Lung (tissue), 12 donors: ENCODE results near the gene NDC80. TPM values are rescaled to one million over a fixed set of nuclear protein-coding genes. Genes with fewer than 3 reads are reported as not detected.

ENCODE experiments used
- ATAC-seq: fragments of 200-7000 bp; cut with Tn5 transposase; one replicate; pipeline ENCODE4 v1.9.1; 2020; ENCODE audit warnings: moderate number of reproducible peaks; ENCODE audit not compliant: insufficient read depth, low FRiP score
- DNase-seq, 3 donors: peaks; one replicate each; pipeline ENCODE4 v3.0.0-alpha.2; 2013 to 2017
- H3K27ac ChIP-seq, 2 donors: one replicate each; pipeline ENCODE4 v1.5.1; 2013; ENCODE audit warnings: mild to moderate bottlenecking in 2 of 2, moderate library complexity in 2 of 2, control low read depth in 1 of 2, inconsistent platforms in 1 of 2, low read depth in 1 of 2, low read length in 1 of 2
- H3K27me3 ChIP-seq, 3 donors: one replicate each; pipeline ENCODE4 v1.5.1; 2013; ENCODE audit warnings: low read length in 2 of 3; ENCODE audit not compliant: control insufficient read depth in 3 of 3, insufficient read depth in 3 of 3
- H3K36me3 ChIP-seq, 4 donors: one replicate each; pipeline ENCODE4 v1.5.1; 2013; ENCODE audit warnings: low read length in 4 of 4, mild to moderate bottlenecking in 1 of 4, moderate library complexity in 1 of 4; ENCODE audit not compliant: control insufficient read depth in 4 of 4, insufficient read depth in 4 of 4
- H3K4me1 ChIP-seq, 5 donors: one replicate each; pipeline ENCODE4 v1.5.1; 2013; ENCODE audit warnings: low read length in 5 of 5, mild to moderate bottlenecking in 2 of 5, moderate library complexity in 1 of 5; ENCODE audit not compliant: control insufficient read depth in 5 of 5, insufficient read depth in 5 of 5
- H3K4me3 ChIP-seq: one replicate; pipeline ENCODE4 v1.5.1; 2013; ENCODE audit warnings: mild to moderate bottlenecking, control low read depth, moderate library complexity
- H3K9ac ChIP-seq, 2 donors: one replicate each; pipeline ENCODE4 v1.5.1; 2013; ENCODE audit warnings: low read length in 2 of 2, control low read depth in 1 of 2; ENCODE audit not compliant: insufficient read depth in 1 of 2
- H3K9me3 ChIP-seq, 4 donors: one replicate each; pipeline ENCODE4 v1.5.1; 2013; ENCODE audit warnings: low read length in 3 of 4, mild to moderate bottlenecking in 1 of 4, moderate library complexity in 1 of 4; ENCODE audit not compliant: control insufficient read depth in 4 of 4, insufficient read depth in 3 of 4
- WGBS, 2 donors: extraction: QIAGEN DNeasy Blood & Tissue Kit; methylation state at CpG; one replicate each; pipeline ENCODE4 v1.1.7; 2013; 5-methylcytosine and 5-hydroxymethylcytosine counted together
- polyA plus RNA-seq, 2 donors: library from polyadenylated mRNA; stranded (reverse); fragments of 200-250 nt; gene quantifications; one replicate each; pipeline ENCODE4 v1.2.1, GENCODE V29; 2013
- total RNA-seq, 2 donors: library from RNA; depleted of rRNA in 1 of 2; stranded (reverse); fragments of >200 nt in 1 of 2; gene quantifications; one replicate each; pipeline ENCODE4 v1.2.1, GENCODE V29; 2014 to 2021
- TF ChIP-seq, protein P1 (sequence below): IDR thresholded peaks from 2 replicates; pipeline ENCODE4 v1.5.1; 2012; ENCODE audit warnings: mild to moderate bottlenecking; ENCODE audit errors: control extremely low read depth, extremely low read depth
- donor health status: control.
- donor health status: control.
- donor health status: Bipolar disorder and iron deficiency.
- donor health status: healthy.
- donor health status: DM: yes; HTN: yes; CAD: no.

NDC80 gene
- total and polyA plus RNA-seq, 4 donors, result 0.55 to 3.9 (median 2.3) TPM

DNA sequence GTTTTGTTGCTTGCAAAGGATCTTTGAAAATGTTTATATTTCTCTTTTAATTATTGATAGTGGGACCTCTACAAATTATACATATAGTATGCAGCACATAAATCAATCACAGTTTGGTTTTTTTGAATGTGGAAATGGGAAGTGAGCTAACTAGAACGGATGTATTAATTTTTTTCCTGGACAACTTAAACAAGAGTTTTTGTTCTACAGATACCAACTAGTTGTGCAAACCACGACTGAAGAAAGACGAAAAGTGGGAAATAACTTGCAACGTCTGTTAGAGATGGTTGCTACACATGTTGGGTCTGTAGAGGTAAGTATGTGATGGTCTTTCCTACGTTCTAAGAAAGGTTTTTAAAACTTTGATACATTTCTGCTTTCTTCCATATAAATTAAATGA lies 39.2 kb downstream of the NDC80 start:
- TF ChIP-seq, protein P1, sequence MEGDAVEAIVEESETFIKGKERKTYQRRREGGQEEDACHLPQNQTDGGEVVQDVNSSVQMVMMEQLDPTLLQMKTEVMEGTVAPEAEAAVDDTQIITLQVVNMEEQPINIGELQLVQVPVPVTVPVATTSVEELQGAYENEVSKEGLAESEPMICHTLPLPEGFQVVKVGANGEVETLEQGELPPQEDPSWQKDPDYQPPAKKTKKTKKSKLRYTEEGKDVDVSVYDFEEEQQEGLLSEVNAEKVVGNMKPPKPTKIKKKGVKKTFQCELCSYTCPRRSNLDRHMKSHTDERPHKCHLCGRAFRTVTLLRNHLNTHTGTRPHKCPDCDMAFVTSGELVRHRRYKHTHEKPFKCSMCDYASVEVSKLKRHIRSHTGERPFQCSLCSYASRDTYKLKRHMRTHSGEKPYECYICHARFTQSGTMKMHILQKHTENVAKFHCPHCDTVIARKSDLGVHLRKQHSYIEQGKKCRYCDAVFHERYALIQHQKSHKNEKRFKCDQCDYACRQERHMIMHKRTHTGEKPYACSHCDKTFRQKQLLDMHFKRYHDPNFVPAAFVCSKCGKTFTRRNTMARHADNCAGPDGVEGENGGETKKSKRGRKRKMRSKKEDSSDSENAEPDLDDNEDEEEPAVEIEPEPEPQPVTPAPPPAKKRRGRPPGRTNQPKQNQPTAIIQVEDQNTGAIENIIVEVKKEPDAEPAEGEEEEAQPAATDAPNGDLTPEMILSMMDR, result no peak
- WGBS, 2 donors, result 32 to 75% methylated on average over 5 of the region's 5 CpGs

DNA sequence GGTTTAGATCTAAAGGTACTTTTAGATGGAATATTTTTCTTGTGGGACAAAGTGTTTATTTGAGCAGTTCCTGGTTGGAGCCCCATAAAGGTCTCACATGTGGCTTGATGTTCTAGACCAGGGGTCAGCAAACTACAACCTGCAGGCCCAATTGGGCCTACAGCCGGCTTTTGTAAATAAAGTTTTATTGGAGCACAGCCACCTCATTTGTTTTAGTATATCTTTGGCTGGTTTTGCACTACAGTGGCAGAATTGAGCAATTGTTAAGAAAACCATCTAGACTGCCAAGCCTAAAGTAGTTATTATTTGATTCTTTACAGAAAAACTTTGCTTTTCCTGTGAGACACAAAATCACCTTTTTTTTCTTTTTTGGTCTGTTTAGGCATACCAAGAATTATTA lies 41.6 kb downstream of the NDC80 start:
- TF ChIP-seq, protein P1, result no peak
- Histone ChIP-seq H3K27me3 (no peaks in the 10 kb centered on the region), H3K9ac (no peak overlapping the region), H3K9me3 (no peaks in the 10 kb centered on the region), H3K27ac (no peak overlapping the region), H3K4me1 (no peaks in the 10 kb centered on the region), H3K4me3 (no peak overlapping the region), H3K36me3 (peaks cover 0 to 10% (median 1%) of the 10 kb centered on the region in 4 donors)
- ATAC-seq, result no peak
- DNase-seq, result no peak
- WGBS, 2 donors, result 92 to 97% methylated on average over 1 of the region's 1 CpG

More for the DNA sequence above, 39.2 kb downstream of the NDC80 start:
- Histone ChIP-seq H3K27me3 (no peaks in the 10 kb centered on the region), H3K27ac (no peak overlapping the region), H3K9me3 (no peaks in the 10 kb centered on the region), H3K4me1 (no peaks in the 10 kb centered on the region), H3K4me3 (no peak overlapping the region), H3K36me3 (peaks cover 0 to 10% (median 1%) of the 10 kb centered on the region in 4 donors), H3K9ac (no peak overlapping the region)
- DNase-seq (no peak), ATAC-seq (no peak)

DNA sequence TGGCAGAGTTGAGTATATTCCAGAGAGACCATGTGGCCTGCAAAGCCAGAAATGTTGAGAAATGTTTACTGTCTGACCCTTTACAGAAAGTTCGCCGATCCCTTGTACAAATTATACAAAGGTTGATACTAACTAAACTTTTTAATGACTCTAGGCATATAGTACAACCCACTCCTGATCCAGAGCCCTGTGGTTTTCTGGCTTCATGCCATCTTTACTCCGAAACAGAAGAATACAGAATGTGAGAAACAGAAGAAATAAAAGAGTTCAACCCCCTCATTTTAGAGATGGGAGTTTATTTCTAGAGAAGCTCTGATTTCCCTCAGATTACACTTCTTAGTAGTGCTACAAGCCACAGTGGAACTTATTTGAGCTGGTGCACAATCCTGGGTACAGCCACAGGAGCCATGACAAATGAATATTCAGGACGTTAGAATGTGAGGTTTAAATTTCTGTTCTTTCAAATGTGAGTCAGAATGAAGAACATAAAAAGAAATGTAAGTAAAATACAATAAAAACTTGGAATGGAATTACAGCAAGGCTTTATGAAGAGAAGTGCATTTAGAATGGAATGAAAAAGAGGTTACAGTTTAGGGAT lies 46.1 kb downstream of the NDC80 start:
- no peak overlapping the region for H3K9ac ChIP-seq
- WGBS, 2 donors, result 74 to 91% methylated on average over 4 of the region's 4 CpGs
- H3K27ac ChIP-seq, result no peak overlapping the region
- no peaks in the 10 kb centered on the region for H3K4me1 ChIP-seq
- H3K9me3 ChIP-seq, result no peaks in the 10 kb centered on the region
- TF ChIP-seq, protein P1, result no peak
- H3K27me3 ChIP-seq, result no peaks in the 10 kb centered on the region
- H3K4me3 ChIP-seq, result no peak overlapping the region
- ATAC-seq, result no peak
- H3K36me3 ChIP-seq, result peaks cover 0 to 7% (median 0%) of the 10 kb centered on the region in 4 donors
- no peak for DNase-seq

DNA sequence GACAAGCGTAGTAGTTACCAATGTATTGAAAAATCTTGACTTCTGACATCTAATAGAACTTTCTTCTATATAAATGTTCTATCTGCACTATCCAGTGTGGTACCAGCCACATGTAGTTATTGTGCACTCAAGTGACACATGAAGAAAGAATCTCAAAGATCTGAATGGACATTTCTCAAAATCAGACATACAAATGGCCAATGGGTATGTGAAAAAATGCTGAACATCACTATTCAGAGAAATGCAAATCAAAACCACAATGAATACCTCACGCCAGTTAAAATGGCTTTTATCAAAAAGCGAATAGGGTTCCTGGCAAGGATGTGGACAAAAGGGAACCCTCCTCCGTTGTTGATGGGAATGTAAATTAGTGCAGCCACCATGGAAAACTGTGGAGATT lies 46.7 kb downstream of the NDC80 start:
- TF ChIP-seq, protein P1, result no peak
- Histone ChIP-seq H3K36me3 (peaks cover 0 to 7% (median 0%) of the 10 kb centered on the region in 4 donors), H3K4me3 (no peak overlapping the region), H3K27ac (no peak overlapping the region), H3K9ac (no peak overlapping the region), H3K9me3 (no peaks in the 10 kb centered on the region), H3K27me3 (no peaks in the 10 kb centered on the region), H3K4me1 (no peaks in the 10 kb centered on the region)
- 96 to 97% methylated on average over 4 of the region's 4 CpGs for WGBS, 2 donors
- no peak for DNase-seq
- no peak for ATAC-seq
